AG04449 (cell line): ENCODE measurements around the gene C16orf74.

Experiments used
- CTCF ChIA-PET: fragments of 350-600 bp; formaldehyde crosslinking; extraction: SDS; loops from one replicate; lab custom pipeline; 2021; ENCODE audit warnings: antibody characterized with exemption; lab: Yijun Ruan, JAX
- POLR2A ChIA-PET: fragments of 400-600, 350-600 bp; formaldehyde crosslinking; extraction: SDS; loops from one replicate; lab custom pipeline; 2020; ENCODE audit warnings: antibody characterized with exemption, inconsistent platforms; lab: Yijun Ruan, JAX
- DNase-seq: peaks from one replicate; pipeline ENCODE4 v3.0.0-alpha.2; 2010; ENCODE audit warnings: low read depth, low spot score
- H3K4me3 ChIP-seq: 2 replicates; pipeline ENCODE4 v1.5.1; 2011; ENCODE audit warnings: low read depth, mild to moderate bottlenecking, control low read depth, low read length
- TF ChIP-seq, protein P1 (sequence below): IDR thresholded peaks from one replicate; pipeline ENCODE4 v1.5.1; 2011; ENCODE audit warnings: mild to moderate bottlenecking, moderate library complexity, low read length, control low read depth, inconsistent platforms; ENCODE audit not compliant: insufficient read depth; ENCODE audit errors: missing control alignments

Gene C16orf74

DNA sequence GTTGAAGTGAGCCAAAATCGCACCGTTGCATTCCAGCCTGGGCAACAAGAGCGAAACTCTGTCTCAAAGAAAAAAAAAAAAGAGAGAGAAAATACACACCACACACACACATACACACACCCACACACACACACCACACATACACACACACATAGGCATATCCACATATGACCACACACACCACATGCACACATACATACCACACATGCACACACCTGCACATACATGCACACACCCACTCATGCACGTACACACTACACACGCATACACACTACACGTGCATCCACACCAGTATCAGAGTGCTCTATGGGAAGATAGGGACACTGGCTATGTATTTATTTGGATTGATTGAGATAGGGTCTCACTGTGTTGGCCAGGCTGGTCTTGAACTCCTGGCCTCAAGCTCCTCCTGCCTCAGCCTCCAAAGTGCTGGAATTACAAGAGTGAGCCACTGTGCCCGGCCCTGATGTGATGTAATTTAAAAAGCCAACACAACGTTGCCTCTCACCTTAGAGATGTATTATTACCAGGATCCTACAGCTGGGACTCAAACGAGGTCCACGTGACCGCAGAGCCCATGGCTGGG lies 44.4 kb downstream of the C16orf74 start:
- H3K4me3 ChIP-seq = no peak overlapping the region
- TF ChIP-seq, protein P1, sequence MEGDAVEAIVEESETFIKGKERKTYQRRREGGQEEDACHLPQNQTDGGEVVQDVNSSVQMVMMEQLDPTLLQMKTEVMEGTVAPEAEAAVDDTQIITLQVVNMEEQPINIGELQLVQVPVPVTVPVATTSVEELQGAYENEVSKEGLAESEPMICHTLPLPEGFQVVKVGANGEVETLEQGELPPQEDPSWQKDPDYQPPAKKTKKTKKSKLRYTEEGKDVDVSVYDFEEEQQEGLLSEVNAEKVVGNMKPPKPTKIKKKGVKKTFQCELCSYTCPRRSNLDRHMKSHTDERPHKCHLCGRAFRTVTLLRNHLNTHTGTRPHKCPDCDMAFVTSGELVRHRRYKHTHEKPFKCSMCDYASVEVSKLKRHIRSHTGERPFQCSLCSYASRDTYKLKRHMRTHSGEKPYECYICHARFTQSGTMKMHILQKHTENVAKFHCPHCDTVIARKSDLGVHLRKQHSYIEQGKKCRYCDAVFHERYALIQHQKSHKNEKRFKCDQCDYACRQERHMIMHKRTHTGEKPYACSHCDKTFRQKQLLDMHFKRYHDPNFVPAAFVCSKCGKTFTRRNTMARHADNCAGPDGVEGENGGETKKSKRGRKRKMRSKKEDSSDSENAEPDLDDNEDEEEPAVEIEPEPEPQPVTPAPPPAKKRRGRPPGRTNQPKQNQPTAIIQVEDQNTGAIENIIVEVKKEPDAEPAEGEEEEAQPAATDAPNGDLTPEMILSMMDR = no peak
- CTCF ChIA-PET = interaction anchor here (1.0 to 1.4 kb wide), 2 partner anchors 10 to 12 kb away, joined by 4 to 5 read pairs; no protein-coding TSS in a partner anchor
- POLR2A ChIA-PET = no interaction called here
- no peak for DNase-seq

DNA sequence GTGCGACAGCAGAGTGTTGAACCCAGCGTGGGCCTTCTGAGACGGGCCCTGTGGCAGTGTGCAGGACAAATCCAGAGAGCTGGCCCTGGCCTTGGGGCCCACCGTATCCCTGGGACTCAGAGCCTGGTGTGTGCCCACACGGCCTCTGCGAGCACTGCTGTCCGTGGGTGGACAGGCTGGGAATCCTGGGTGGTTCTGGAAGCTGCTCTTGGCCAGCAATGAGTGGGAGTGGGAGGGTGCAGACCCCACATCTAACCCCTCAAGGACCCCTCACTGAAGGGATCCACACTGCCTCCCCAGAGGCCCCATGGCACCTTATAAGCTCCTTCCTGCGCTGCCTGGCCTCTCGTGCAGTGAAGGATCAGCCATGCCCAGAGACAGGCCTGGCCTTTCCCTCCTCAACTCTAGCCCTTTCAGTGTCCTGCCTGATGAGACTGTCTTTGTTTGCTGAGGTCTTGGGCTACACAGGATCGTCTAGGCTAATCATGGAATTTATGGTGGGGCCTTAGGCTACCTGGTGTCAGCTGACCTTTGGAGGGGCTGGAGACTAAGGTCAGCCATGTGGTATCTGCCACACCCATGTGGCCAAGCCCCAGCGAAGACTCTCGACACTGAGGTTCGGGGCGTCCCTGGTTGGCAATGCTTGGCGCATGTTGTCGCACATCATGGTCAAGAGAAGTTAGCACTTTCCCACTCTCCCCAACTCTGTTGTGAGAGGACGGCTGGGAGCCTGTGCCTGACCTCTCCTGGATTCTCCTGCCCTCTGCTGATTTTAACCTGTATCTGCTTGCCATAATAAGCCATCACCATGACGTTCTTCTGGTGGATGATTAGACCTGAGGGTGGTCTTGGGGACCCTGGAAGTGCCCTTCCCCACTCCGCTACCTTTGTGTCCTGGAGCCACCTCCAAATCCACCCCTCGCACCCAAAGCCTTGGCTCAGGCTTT lies 45.7 kb downstream of the C16orf74 start:
- ChIA-PET CTCF (interaction anchor here (1.6 kb wide), 1 partner anchor 12 kb away, joined by 10 read pairs; no protein-coding TSS in a partner anchor), POLR2A (no interaction called here)
- no peak overlapping the region for H3K4me3 ChIP-seq
- no peak for DNase-seq
- TF ChIP-seq, protein P1 = no peak

DNA sequence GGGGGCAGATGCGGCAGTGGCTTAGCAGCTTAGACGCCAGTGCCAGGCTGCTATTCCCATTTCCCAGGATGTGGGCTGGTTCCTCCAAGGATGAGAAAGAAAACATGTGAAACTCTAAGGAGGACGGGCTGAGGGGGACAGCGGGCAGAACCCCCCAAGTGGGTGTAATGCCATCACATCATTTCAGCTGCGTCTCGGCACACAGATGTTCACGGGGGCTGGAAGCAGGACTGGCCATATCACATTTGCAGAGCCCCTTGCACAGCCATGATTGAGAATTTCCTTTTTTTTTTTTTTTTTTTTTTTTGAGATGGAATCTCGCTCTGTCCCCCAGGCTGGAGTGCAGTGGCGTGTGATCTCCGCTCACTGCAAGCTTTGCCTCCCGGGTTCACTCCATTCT lies 46.9 kb downstream of the C16orf74 start:
- CTCF ChIA-PET = interaction anchor here (1.1 to 1.6 kb wide), 3 partner anchors 12 to 15 kb away, joined by 4 to 10 read pairs (median 4); no protein-coding TSS in a partner anchor
- no peak overlapping the region for H3K4me3 ChIP-seq
- POLR2A ChIA-PET = no interaction called here
- TF ChIP-seq, protein P1 = no peak
- no peak for DNase-seq

DNA sequence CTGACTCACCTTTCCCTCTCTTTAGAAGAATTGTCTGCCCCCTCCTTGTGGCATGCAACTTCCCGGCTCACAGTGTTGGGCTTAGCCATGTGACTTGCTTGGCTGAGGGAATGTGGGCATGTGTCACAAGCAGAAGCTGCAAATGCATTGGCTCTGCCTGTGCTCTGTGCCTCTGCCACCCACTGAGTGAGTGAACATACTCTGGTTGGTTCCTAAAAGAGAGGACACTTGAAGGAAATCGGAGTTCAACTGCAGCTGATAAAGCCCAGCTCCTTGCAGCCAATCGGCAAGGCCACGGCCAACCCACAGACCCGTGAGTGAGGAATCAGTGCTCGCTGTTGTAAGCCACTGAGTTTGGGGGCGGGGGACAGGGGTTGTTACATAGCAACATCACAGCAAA lies 51.3 kb downstream of the C16orf74 start:
- ChIA-PET POLR2A (no interaction called here), CTCF (interaction anchor here (1.2 to 1.6 kb wide), 2 partner anchors 10 to 18 kb away, joined by 4 read pairs; no protein-coding TSS in a partner anchor)

DNA sequence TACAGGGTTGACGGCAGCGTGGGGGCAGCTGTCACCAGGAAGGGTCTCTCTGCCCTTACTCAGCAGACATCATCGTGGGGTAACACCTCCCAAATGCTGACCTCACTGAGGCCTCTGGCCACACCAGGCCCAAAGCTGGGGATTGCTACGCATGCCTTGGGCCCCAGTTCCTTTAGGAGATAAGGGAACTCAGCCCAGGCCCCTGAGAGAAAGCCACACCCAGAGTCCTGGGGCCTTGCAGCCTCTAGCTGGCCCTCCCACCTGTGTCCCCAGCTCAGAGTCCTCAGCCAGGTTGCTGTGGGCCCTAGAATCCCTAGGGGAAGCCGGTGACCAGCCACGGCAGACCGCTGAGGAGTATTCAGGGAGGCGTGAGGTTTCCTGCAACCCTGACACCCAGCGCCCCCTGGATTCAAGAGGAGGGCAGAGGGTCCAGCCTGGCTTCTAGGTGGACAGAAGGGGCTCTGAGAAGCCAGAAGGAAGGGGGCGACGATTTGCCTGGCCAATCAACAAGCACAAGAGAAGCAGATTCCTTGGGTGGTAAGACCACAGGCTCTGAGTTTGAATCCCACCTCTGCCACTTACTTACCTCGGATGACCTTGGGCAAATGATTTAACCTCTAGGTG lies 51.8 kb downstream of the C16orf74 start:
- H3K4me3 ChIP-seq = no peak overlapping the region
- DNase-seq = no peak
- ChIA-PET POLR2A (interaction anchor here (0.7 kb wide), 1 partner anchor 51 kb away, joined by 3 read pairs; no protein-coding TSS in a partner anchor), CTCF (interaction anchor here (0.9 to 1.6 kb wide), 3 partner anchors 11 to 40 kb away, joined by 3 to 4 read pairs (median 4); no protein-coding TSS in a partner anchor)
- TF ChIP-seq, protein P1 = no peak

More for the DNA sequence above, 51.3 kb downstream of the C16orf74 start:
- TF ChIP-seq, protein P1 = no peak
- H3K4me3 ChIP-seq = no peak overlapping the region
- DNase-seq = peak; percentile 42
